Uterus (tissue), 4 donors: ENCODE results near the gene TOP3B. TPM values are rescaled to one million over a fixed set of nuclear protein-coding genes. Genes with fewer than 3 reads are reported as not detected.

Source experiments
- DNase-seq, 2 donors: peaks; one replicate each; pipeline ENCODE4 v3.0.0-alpha.2; 2019 to 2020
- H3K27ac ChIP-seq, 2 donors: fragments of 200-600 bp; sonication (generic); 1 replicate in 1 of 2; 2 replicates in 1 of 2; pipeline ENCODE4 v1.5.1; 2016 to 2018
- H3K27me3 ChIP-seq, 2 donors: fragments of 200-600 bp; sonication (generic); one replicate each; pipeline ENCODE4 v1.5.1; 2018 to 2019; ENCODE audit warnings: control low read depth in 1 of 2
- H3K36me3 ChIP-seq, 2 donors: fragments of 200-600 bp; sonication (generic); one replicate each; pipeline ENCODE4 v1.5.1; 2019; ENCODE audit warnings: control low read depth in 1 of 2
- H3K4me1 ChIP-seq, 2 donors: fragments of 200-600 bp; sonication (generic); one replicate each; pipeline ENCODE4 v1.5.1; 2018 to 2019; ENCODE audit warnings: control low read depth in 1 of 2
- H3K4me3 ChIP-seq, 2 donors: fragments of 200-600 bp; sonication (generic); 1 replicate in 1 of 2; 2 replicates in 1 of 2; pipeline ENCODE4 v1.5.1; 2018 to 2019; ENCODE audit warnings: mild to moderate bottlenecking in 1 of 2
- H3K9me3 ChIP-seq, 2 donors: fragments of 200-600 bp; sonication (generic); one replicate each; pipeline ENCODE4 v1.5.1; 2019; ENCODE audit warnings: control low read depth in 1 of 2
- CTCF ChIP-seq, 4 experiments: fragments of 200-600 bp in 2 of 4; fragments of 450-650 bp in 2 of 4; sonication (generic) in 2 of 4; IDR thresholded peaks; one replicate each; pipeline ENCODE4 v1.5.1; 2016 to 2019; ENCODE audit warnings: antibody characterized with exemption in 4 of 4, mild to moderate bottlenecking in 2 of 4, moderate library complexity in 1 of 4
- POLR2A ChIP-seq, 2 donors: fragments of 450-650 bp; IDR thresholded peaks; one replicate each; pipeline ENCODE4 v1.6.1; 2016; ENCODE audit warnings: antibody characterized with exemption in 2 of 2, mild to moderate bottlenecking in 1 of 2, moderate library complexity in 1 of 2
- intact Hi-C: fragments of 100-400 bp; cut with DNase I; formaldehyde crosslinking; loops from one replicate; pipeline ENCODE4 v1.15.1; 2023; ENCODE audit warnings: low total_unique reads
- total RNA-seq, 4 donors: library from RNA; depleted of rRNA in 3 of 4; stranded (reverse); fragments of >200 nt in 3 of 4; gene quantifications; one replicate each; pipeline versions ENCODE4 v1.1.0 to v1.2.4, GENCODE V29; 2014 to 2023
- donor health status: DM: yes; HTN: yes; CAD: no.

Gene TOP3B
- total RNA-seq, 4 donors from 2014 or later = 6.2 to 36.4 (median 20.9) TPM

GRCh38 chr22:22010358-22010757, 27.8 kb upstream of the TOP3B start:
- TF ChIP-seq CTCF (IDR thresholded peaks at IDR 0.05) (no peak), POLR2A (IDR thresholded peaks at IDR 0.05) (no peak)
- no peaks in the 10 kb centered on the region for H3K36me3 ChIP-seq
- no peaks in the 10 kb centered on the region for H3K27me3 ChIP-seq
- DNase-seq = no peak
- no peak overlapping the region for H3K4me3 ChIP-seq
- no peaks in the 10 kb centered on the region for H3K9me3 ChIP-seq
- intact Hi-C loops = no loop called here
- no peak overlapping the region for H3K27ac ChIP-seq
- H3K4me1 ChIP-seq = no peaks in the 10 kb centered on the region

GRCh38 chr22:22009661-22010060, 27.1 kb upstream of the TOP3B start:
- DNase-seq = no peak
- intact Hi-C loops = no loop called here
- no peak overlapping the region for H3K4me3 ChIP-seq

GRCh38 chr22:22006596-22006990, 24.0 kb upstream of the TOP3B start:
- Histone ChIP-seq H3K9me3 (no peaks in the 10 kb centered on the region), H3K27me3 (no peaks in the 10 kb centered on the region), H3K4me3 (no peak overlapping the region), H3K4me1 (no peaks in the 10 kb centered on the region), H3K27ac (no peak overlapping the region), H3K36me3 (no peaks in the 10 kb centered on the region)
- intact Hi-C loops = no loop called here
- no peak for TF ChIP-seq POLR2A (IDR thresholded peaks at IDR 0.05)
- DNase-seq = no peak

More at GRCh38 chr22:22009661-22010060, 27.1 kb upstream of the TOP3B start:
- H3K27ac ChIP-seq = no peak overlapping the region
- no peaks in the 10 kb centered on the region for H3K27me3 ChIP-seq
- H3K4me1 ChIP-seq = no peaks in the 10 kb centered on the region
- TF ChIP-seq POLR2A (IDR thresholded peaks at IDR 0.05) = no peak
- no peak for TF ChIP-seq CTCF (IDR thresholded peaks at IDR 0.05)
- H3K9me3 ChIP-seq = no peaks in the 10 kb centered on the region
- H3K36me3 ChIP-seq = no peaks in the 10 kb centered on the region

- intact Hi-C loops = no loop called here
- no peaks in the 10 kb centered on the region for H3K27me3 ChIP-seq
- H3K36me3 ChIP-seq = no peaks in the 10 kb centered on the region
- no peak overlapping the region for H3K4me3 ChIP-seq
- no peaks in the 10 kb centered on the region for H3K9me3 ChIP-seq
- TF ChIP-seq POLR2A (IDR thresholded peaks at IDR 0.05) (no peak), CTCF (IDR thresholded peaks at IDR 0.05) (no peak)
- H3K27ac ChIP-seq = no peak overlapping the region
- no peaks in the 10 kb centered on the region for H3K4me1 ChIP-seq
- no peak for DNase-seq
Measured at GRCh38 chr22:22005945-22006595, 23.5 kb upstream of the TOP3B start.

- Histone ChIP-seq H3K4me1 (no peaks in the 10 kb centered on the region), H3K4me3 (no peak overlapping the region), H3K27me3 (no peaks in the 10 kb centered on the region), H3K27ac (no peak overlapping the region), H3K36me3 (no peaks in the 10 kb centered on the region), H3K9me3 (no peaks in the 10 kb centered on the region)
- no peak for DNase-seq
- no peak for TF ChIP-seq POLR2A (IDR thresholded peaks at IDR 0.05)
- no peak for TF ChIP-seq CTCF (IDR thresholded peaks at IDR 0.05)
- intact Hi-C loops = no loop called here
Measured at GRCh38 chr22:22003233-22003632, 20.6 kb upstream of the TOP3B start.
